Measurements from ENCODE around the gene DMTF1. TPM values are rescaled to one million over a fixed set of nuclear protein-coding genes. Genes with fewer than 3 reads are reported as not detected.

DMTF1 gene
- total RNA-seq, 2 donors from 2014 or later, result 30.7 to 100 TPM

- H3K27me3 ChIP-seq (replicated peaks; ENCODE audit: insufficient read depth), result no peaks in the 10 kb centered on the region
- H3K4me1 ChIP-seq (replicated peaks), result no peaks in the 10 kb centered on the region
- H3K9me3 ChIP-seq, result no peaks in the 10 kb centered on the region
- TF ChIP-seq POLR2AphosphoS5 (IDR thresholded peaks at IDR 0.05) (no peak), POLR2A (IDR thresholded peaks at IDR 0.05) (no peak)
- TF ChIP-seq, protein P1, sequence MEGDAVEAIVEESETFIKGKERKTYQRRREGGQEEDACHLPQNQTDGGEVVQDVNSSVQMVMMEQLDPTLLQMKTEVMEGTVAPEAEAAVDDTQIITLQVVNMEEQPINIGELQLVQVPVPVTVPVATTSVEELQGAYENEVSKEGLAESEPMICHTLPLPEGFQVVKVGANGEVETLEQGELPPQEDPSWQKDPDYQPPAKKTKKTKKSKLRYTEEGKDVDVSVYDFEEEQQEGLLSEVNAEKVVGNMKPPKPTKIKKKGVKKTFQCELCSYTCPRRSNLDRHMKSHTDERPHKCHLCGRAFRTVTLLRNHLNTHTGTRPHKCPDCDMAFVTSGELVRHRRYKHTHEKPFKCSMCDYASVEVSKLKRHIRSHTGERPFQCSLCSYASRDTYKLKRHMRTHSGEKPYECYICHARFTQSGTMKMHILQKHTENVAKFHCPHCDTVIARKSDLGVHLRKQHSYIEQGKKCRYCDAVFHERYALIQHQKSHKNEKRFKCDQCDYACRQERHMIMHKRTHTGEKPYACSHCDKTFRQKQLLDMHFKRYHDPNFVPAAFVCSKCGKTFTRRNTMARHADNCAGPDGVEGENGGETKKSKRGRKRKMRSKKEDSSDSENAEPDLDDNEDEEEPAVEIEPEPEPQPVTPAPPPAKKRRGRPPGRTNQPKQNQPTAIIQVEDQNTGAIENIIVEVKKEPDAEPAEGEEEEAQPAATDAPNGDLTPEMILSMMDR (IDR thresholded peaks at IDR 0.05), result no peak
- no peak for DNase-seq (ENCODE audit: low spot score)
- no peak overlapping the region for H3K27ac ChIP-seq
- no peaks in the 10 kb centered on the region for H3K36me3 ChIP-seq
- H3K4me3 ChIP-seq, result peak overlapping the region in 1 of 2 donors; percentile 66
- 36% methylated on average over 3 of the region's 3 CpGs for WGBS
- intact Hi-C loops (cut with DNase I), result loop anchor here (5.0 kb wide), 1 partner anchor 68 kb away; no protein-coding TSS in a partner anchor
Observed at GRCh38 chr7:87154569-87154968, 2.3 kb downstream of the DMTF1 start.

GRCh38 chr7:87155788-87156187, 3.5 kb downstream of the DMTF1 start:
- H3K9me3 ChIP-seq, result no peaks in the 10 kb centered on the region
- intact Hi-C loops (cut with DNase I), result no loop called here
- H3K27me3 ChIP-seq (replicated peaks; ENCODE audit: insufficient read depth), result no peaks in the 10 kb centered on the region
- no peak overlapping the region for H3K27ac ChIP-seq
- H3K36me3 ChIP-seq, result no peaks in the 10 kb centered on the region
- H3K4me3 ChIP-seq, result no peak overlapping the region
- DNase-seq (ENCODE audit: low spot score), result no peak
- WGBS, result 71% methylated on average over 3 of the region's 3 CpGs
- H3K4me1 ChIP-seq (replicated peaks), result no peaks in the 10 kb centered on the region
- no peak for TF ChIP-seq POLR2AphosphoS5 (IDR thresholded peaks at IDR 0.05)
- TF ChIP-seq, protein P1 (IDR thresholded peaks at IDR 0.05), result no peak
- TF ChIP-seq POLR2A (IDR thresholded peaks at IDR 0.05), result no peak

DNA sequence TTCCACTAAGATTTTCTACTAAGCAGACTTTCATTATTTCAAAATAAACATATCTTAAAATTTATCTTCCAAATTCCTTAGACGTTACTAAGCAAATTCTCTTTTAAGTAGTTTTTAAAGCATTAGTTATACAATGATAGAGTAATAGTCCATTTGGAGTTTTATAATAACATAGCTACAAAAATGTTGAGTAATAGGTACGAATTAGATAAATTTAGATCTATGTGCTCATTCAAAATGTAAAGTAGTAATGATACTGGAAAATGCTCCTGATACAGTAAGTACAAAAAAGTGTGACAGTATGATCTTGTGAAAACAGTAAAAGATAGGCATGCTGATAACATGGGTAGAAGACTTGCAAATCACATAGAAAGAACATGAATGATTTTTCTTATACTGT, 4.5 kb downstream of the DMTF1 start:
- Histone ChIP-seq H3K9me3 (no peaks in the 10 kb centered on the region), H3K4me1 (replicated peaks) (no peaks in the 10 kb centered on the region), H3K27me3 (replicated peaks; ENCODE audit: insufficient read depth) (no peaks in the 10 kb centered on the region), H3K36me3 (no peaks in the 10 kb centered on the region), H3K27ac (no peak overlapping the region), H3K4me3 (no peak overlapping the region)
- TF ChIP-seq POLR2A (IDR thresholded peaks at IDR 0.05) (no peak), POLR2AphosphoS5 (IDR thresholded peaks at IDR 0.05) (no peak)
- TF ChIP-seq, protein P1 (IDR thresholded peaks at IDR 0.05), result no peak
- no peak for DNase-seq (ENCODE audit: low spot score)
- intact Hi-C loops (cut with DNase I), result no loop called here
- WGBS, result 44% methylated on average over 2 of the region's 2 CpGs

GRCh38 chr7:87159538-87159937, 7.3 kb downstream of the DMTF1 start:
- H3K27me3 ChIP-seq (replicated peaks; ENCODE audit: insufficient read depth), result no peaks in the 10 kb centered on the region
- no peak overlapping the region for H3K4me3 ChIP-seq
- no peaks in the 10 kb centered on the region for H3K36me3 ChIP-seq
- TF ChIP-seq, protein P1 (IDR thresholded peaks at IDR 0.05), result no peak
- TF ChIP-seq POLR2AphosphoS5 (IDR thresholded peaks at IDR 0.05) (no peak), POLR2A (IDR thresholded peaks at IDR 0.05) (no peak)
- no peak overlapping the region for H3K27ac ChIP-seq
- H3K9me3 ChIP-seq, result no peaks in the 10 kb centered on the region
- H3K4me1 ChIP-seq (replicated peaks), result no peaks in the 10 kb centered on the region
- 57% methylated on average over 2 of the region's 2 CpGs for WGBS
- no peak for DNase-seq (ENCODE audit: low spot score)
- intact Hi-C loops (cut with DNase I), result no loop called here

DNA sequence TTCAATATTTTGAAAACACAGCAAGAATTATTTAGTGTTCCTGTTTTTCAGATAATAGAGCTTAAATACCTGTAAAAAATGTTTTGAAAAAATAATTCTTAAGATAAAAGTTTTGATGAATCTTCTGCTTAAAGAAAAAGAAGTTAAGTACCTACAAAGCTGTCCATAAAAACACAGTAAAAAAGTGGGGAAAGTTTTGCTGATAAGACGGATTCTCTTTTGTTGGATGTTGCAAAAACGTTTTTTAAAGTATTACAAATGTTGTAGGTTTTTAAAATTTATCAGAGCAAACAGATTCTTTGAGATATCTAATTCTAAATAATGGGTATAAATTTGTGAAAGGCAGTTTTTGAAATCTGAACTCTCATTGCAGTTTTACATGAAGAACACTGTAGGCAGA, 12.2 kb downstream of the DMTF1 start:
- no peaks in the 10 kb centered on the region for H3K4me1 ChIP-seq (replicated peaks)
- no peaks in the 10 kb centered on the region for H3K36me3 ChIP-seq
- intact Hi-C loops (cut with DNase I), result no loop called here
- H3K27ac ChIP-seq, result no peak overlapping the region
- no peaks in the 10 kb centered on the region for H3K9me3 ChIP-seq
- H3K4me3 ChIP-seq, result no peak overlapping the region
- DNase-seq (ENCODE audit: low spot score), result no peak
- H3K27me3 ChIP-seq (replicated peaks; ENCODE audit: insufficient read depth), result no peaks in the 10 kb centered on the region
- WGBS, result 90% methylated on average over 2 of the region's 2 CpGs
- TF ChIP-seq POLR2A (IDR thresholded peaks at IDR 0.05) (no peak), POLR2AphosphoS5 (IDR thresholded peaks at IDR 0.05) (no peak)
- TF ChIP-seq, protein P1 (IDR thresholded peaks at IDR 0.05), result no peak
